ENCODE results near the gene ZFR2.

DNA sequence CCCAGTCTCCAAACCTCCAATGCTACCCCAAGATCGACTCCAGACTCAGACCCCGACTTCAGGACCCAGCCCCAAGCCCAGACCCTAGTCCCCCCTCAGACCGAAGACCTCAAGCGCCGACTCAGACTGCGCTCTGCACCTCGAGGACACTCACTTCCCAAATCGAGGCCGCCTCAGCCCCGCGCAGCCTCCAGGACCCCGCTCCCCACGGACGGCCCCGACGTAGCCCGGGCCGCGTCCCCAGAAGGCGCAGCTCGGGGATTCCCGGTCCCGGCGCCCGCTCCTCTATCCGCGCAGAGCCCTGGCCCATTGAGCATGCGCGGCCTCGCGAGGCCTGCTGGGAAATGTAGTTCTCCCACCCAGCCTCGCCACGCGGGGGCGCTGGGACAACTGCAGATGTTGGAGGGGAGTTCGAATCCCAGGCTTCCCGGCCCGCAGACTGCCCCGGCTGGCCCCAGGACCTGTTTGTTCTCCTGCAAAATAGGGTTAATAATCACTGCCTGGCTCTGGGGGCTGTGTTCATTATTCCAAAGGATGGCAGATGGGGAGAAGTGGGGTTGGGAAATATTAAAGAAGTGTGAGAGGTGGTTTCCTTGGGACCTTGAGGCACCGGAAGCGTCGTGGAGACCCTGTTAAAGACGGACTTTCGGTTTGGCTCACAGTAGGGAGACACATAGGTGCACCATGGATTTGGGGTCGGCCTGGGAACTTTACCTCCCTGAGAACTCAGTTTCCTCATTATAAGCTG is 107.3 kb downstream of the ZFR2 start, which contains the start of gene APBA3:
- TF ChIP-seq CTCF (IDR thresholded peaks at IDR 0.05; ENCODE audit: low read depth, low read length): peak; percentile 55
- TF ChIP-seq, protein P1, sequence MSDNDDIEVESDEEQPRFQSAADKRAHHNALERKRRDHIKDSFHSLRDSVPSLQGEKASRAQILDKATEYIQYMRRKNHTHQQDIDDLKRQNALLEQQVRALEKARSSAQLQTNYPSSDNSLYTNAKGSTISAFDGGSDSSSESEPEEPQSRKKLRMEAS (IDR thresholded peaks at IDR 0.05; ENCODE audit: low read depth, low read length): peak; percentile 63

All from NB4 (cell line).